H1 (cell line): ENCODE measurements around the gene ARHGAP15. TPM values are rescaled to one million over a fixed set of nuclear protein-coding genes. Genes with fewer than 3 reads are reported as not detected.

ENCODE experiments used
- GTF2F1 ChIP-seq: IDR thresholded peaks from 2 replicates; pipeline ENCODE4 v1.6.1; 2012; ENCODE audit warnings: low read depth, low read length, improper control_type of control experiment, borderline replicate concordance
- HDAC6 ChIP-seq: IDR thresholded peaks from one replicate; pipeline ENCODE4 v1.7.1; 2012; ENCODE audit warnings: low read depth, mild to moderate bottlenecking, inconsistent platforms, low read length, moderate library complexity
- KDM5A ChIP-seq: fragments of 200-600 bp; IDR thresholded peaks from 2 replicates; pipeline ENCODE4 v1.7.1; 2012; ENCODE audit warnings: mild to moderate bottlenecking, low read length, inconsistent platforms, mixed read lengths
- YY1 ChIP-seq: IDR thresholded peaks from 2 replicates; pipeline ENCODE4 v1.6.1; 2011; ENCODE audit warnings: low read depth, mild to moderate bottlenecking, low read length
- polyA plus RNA-seq, 7 experiments: library from polyadenylated mRNA; depleted of rRNA in 3 of 7; stranded (reverse) in 5 of 7; unstranded in 2 of 7; fragments of >200 nt in 5 of 7; fragments of 200-250 nt in 2 of 7; gene quantifications; 1 replicate in 5 of 7; 2 replicates in 1 of 7; 4 replicates in 1 of 7; pipeline versions ENCODE4 v1.2.1 to v1.2.3, GENCODE V29; 2011 to 2013; ENCODE audit warnings: missing spikeins in 2 of 7, mixed read lengths in 2 of 7
- total RNA-seq: library from RNA; stranded (reverse); fragmentation: NEBNext Ultra II Directional; extraction: Animal tissue kit (Norgen Biotek cat#: 25700); gene quantifications from 2 replicates; pipeline ENCODE4 v1.2.1, GENCODE V29; 2021
- TF ChIP-seq, protein P1 (sequence below): IDR thresholded peaks from 2 replicates; pipeline ENCODE4 v1.6.1; 2011; ENCODE audit warnings: low read length, improper control_type of control experiment

The ARHGAP15 gene
- total and polyA plus RNA-seq, 2 of the 8 experiments (the other 6 are each of a cell fraction or from before 2014, with no cell fraction given), result not detected

GRCh38 chr2:143280097-143280757 lies 151.0 kb downstream of the ARHGAP15 start (continued):
- TF ChIP-seq, protein P1, sequence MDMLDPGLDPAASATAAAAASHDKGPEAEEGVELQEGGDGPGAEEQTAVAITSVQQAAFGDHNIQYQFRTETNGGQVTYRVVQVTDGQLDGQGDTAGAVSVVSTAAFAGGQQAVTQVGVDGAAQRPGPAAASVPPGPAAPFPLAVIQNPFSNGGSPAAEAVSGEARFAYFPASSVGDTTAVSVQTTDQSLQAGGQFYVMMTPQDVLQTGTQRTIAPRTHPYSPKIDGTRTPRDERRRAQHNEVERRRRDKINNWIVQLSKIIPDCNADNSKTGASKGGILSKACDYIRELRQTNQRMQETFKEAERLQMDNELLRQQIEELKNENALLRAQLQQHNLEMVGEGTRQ, result no peak
- TF ChIP-seq KDM5A (no peak), GTF2F1 (no peak), YY1 (no peak), HDAC6 (no peak)
- TF ChIP-seq, all 59 proteins: peak for 0
